GM12801 (cell line): ENCODE results near the gene KIAA2012.

Experiments
- TF ChIP-seq, protein P1 (sequence below): IDR thresholded peaks from one replicate; pipeline ENCODE4 v1.5.1; 2011; ENCODE audit warnings: control low read depth; ENCODE audit not compliant: insufficient read length; ENCODE audit errors: extremely low read depth

The KIAA2012 gene

GRCh38 chr2:202201220-202202160 is 128.4 kb downstream of the KIAA2012 start:
- TF ChIP-seq, protein P1, sequence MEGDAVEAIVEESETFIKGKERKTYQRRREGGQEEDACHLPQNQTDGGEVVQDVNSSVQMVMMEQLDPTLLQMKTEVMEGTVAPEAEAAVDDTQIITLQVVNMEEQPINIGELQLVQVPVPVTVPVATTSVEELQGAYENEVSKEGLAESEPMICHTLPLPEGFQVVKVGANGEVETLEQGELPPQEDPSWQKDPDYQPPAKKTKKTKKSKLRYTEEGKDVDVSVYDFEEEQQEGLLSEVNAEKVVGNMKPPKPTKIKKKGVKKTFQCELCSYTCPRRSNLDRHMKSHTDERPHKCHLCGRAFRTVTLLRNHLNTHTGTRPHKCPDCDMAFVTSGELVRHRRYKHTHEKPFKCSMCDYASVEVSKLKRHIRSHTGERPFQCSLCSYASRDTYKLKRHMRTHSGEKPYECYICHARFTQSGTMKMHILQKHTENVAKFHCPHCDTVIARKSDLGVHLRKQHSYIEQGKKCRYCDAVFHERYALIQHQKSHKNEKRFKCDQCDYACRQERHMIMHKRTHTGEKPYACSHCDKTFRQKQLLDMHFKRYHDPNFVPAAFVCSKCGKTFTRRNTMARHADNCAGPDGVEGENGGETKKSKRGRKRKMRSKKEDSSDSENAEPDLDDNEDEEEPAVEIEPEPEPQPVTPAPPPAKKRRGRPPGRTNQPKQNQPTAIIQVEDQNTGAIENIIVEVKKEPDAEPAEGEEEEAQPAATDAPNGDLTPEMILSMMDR = no peak

- TF ChIP-seq, protein P1 = no peak
Measured at GRCh38 chr2:202203348-202203747, 130.3 kb downstream of the KIAA2012 start.

- TF ChIP-seq, protein P1 = no peak
Measured at GRCh38 chr2:202204855-202205254, 131.8 kb downstream of the KIAA2012 start.

GRCh38 chr2:202208526-202208925 is 135.5 kb downstream of the KIAA2012 start:
- TF ChIP-seq, protein P1 = no peak

- TF ChIP-seq, protein P1 = no peak
Measured at GRCh38 chr2:202215179-202215578, 142.1 kb downstream of the KIAA2012 start.

GRCh38 chr2:202221873-202222272 is 148.8 kb downstream of the KIAA2012 start:
- TF ChIP-seq, protein P1 = no peak

DNA sequence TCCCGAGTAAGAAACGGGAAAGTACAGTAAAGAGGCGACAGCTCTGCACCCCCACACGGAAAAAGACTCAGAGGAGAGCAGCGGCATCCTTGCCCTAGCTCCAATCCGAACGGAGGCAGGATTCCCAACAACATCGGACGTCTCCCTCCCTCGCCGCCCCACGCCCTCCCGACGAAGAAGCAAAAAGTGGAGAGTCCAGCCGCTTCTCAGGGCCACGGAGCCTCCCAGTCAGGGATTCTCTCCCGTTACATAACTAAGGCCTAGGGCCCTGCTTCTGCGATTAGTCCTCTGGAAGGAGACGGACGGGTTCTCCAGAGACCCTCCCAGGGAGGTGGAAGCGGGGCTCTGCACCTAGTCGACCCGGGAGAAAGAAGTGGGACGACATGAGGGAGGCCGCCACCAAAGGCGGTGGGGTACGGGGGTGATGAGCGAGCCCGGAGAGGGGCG is 164.8 kb downstream of the KIAA2012 start:
- TF ChIP-seq, protein P1 = no peak
